ENCODE data around the gene GNG8.

Gene GNG8

GRCh38 chr19:46610413-46610775 is 25.6 kb downstream of the GNG8 start:
- TF ChIP-seq CTCF (IDR thresholded peaks at IDR 0.05): no peak
- no peak for TF ChIP-seq ZFX (IDR thresholded peaks at IDR 0.05; ENCODE audit: borderline replicate concordance)
- H3K27ac ChIP-seq: peak overlapping the region; percentile 32; the same call in 1 of the 2 replicates

GRCh38 chr19:46609511-46610412 is 26.2 kb downstream of the GNG8 start:
- no peak overlapping the region; the same call in 1 of the 2 replicates for H3K27ac ChIP-seq
- TF ChIP-seq CTCF (IDR thresholded peaks at IDR 0.05) (no peak), ZFX (IDR thresholded peaks at IDR 0.05; ENCODE audit: borderline replicate concordance) (no peak)

- no peak for TF ChIP-seq ZFX (IDR thresholded peaks at IDR 0.05; ENCODE audit: borderline replicate concordance)
- no peak for TF ChIP-seq CTCF (IDR thresholded peaks at IDR 0.05)
- H3K27ac ChIP-seq: no peak overlapping the region
These were observed 27.2 kb downstream of the GNG8 start for GRCh38 chr19:46608581-46609345.

- no peak overlapping the region for H3K27ac ChIP-seq
- no peak for TF ChIP-seq ZFX (IDR thresholded peaks at IDR 0.05; ENCODE audit: borderline replicate concordance)
- TF ChIP-seq CTCF (IDR thresholded peaks at IDR 0.05): no peak
These were observed 27.8 kb downstream of the GNG8 start for GRCh38 chr19:46608178-46608577.

GRCh38 chr19:46607448-46607841 is 28.6 kb downstream of the GNG8 start:
- no peak for TF ChIP-seq CTCF (IDR thresholded peaks at IDR 0.05)
- TF ChIP-seq ZFX (IDR thresholded peaks at IDR 0.05; ENCODE audit: borderline replicate concordance): no peak
- no peak overlapping the region for H3K27ac ChIP-seq

- no peak for TF ChIP-seq CTCF (IDR thresholded peaks at IDR 0.05)
- no peak for TF ChIP-seq ZFX (IDR thresholded peaks at IDR 0.05; ENCODE audit: borderline replicate concordance)
- H3K27ac ChIP-seq: no peak overlapping the region
These were observed 29.1 kb downstream of the GNG8 start for GRCh38 chr19:46606681-46607447.

All from 22Rv1 (cell line).